ENCODE measurements around the gene ZFPM1.

Gene ZFPM1

GRCh38 chr16:88430185-88430523 lies 22.9 kb upstream of the ZFPM1 start:
- H3K4me3 ChIP-seq (ENCODE audit: low read length), result no peak overlapping the region
- DNase-seq (ENCODE audit: low read depth), result no peak
- TF ChIP-seq CTCF (conservative IDR thresholded peaks at IDR 0.05; ENCODE audit: low read length), result no peak

GRCh38 chr16:88430524-88431446 lies 22.3 kb upstream of the ZFPM1 start:
- no peak for TF ChIP-seq CTCF (conservative IDR thresholded peaks at IDR 0.05; ENCODE audit: low read length)
- H3K4me3 ChIP-seq (ENCODE audit: low read length), result peak overlapping the region; percentile 17
- no peak for DNase-seq (ENCODE audit: low read depth)

- H3K4me3 ChIP-seq (ENCODE audit: low read length), result no peak overlapping the region
- no peak for DNase-seq (ENCODE audit: low read depth)
- no peak for TF ChIP-seq CTCF (conservative IDR thresholded peaks at IDR 0.05; ENCODE audit: low read length)
These were observed 21.4 kb upstream of the ZFPM1 start for GRCh38 chr16:88431651-88432050.

- no peak for DNase-seq (ENCODE audit: low read depth)
- TF ChIP-seq CTCF (conservative IDR thresholded peaks at IDR 0.05; ENCODE audit: low read length), result no peak
- H3K4me3 ChIP-seq (ENCODE audit: low read length), result no peak overlapping the region
These were observed 20.9 kb upstream of the ZFPM1 start for GRCh38 chr16:88432174-88432573.

- H3K4me3 ChIP-seq (ENCODE audit: low read length), result no peak overlapping the region
These were observed 20.3 kb upstream of the ZFPM1 start for GRCh38 chr16:88432753-88433152.

GRCh38 chr16:88433632-88434352 lies 19.3 kb upstream of the ZFPM1 start:
- no peak for DNase-seq (ENCODE audit: low read depth)
- no peak overlapping the region for H3K4me3 ChIP-seq (ENCODE audit: low read length)
- no peak for TF ChIP-seq CTCF (conservative IDR thresholded peaks at IDR 0.05; ENCODE audit: low read length)

More at GRCh38 chr16:88432753-88433152, 20.3 kb upstream of the ZFPM1 start:
- no peak for DNase-seq (ENCODE audit: low read depth)
- TF ChIP-seq CTCF (conservative IDR thresholded peaks at IDR 0.05; ENCODE audit: low read length), result no peak

- TF ChIP-seq CTCF (conservative IDR thresholded peaks at IDR 0.05; ENCODE audit: low read length), result no peak
- H3K4me3 ChIP-seq (ENCODE audit: low read length), result no peak overlapping the region
- no peak for DNase-seq (ENCODE audit: low read depth)
These were observed 18.8 kb upstream of the ZFPM1 start for GRCh38 chr16:88434353-88434690.
